ENCODE data around the gene HSPA4.

Gene HSPA4

DNA sequence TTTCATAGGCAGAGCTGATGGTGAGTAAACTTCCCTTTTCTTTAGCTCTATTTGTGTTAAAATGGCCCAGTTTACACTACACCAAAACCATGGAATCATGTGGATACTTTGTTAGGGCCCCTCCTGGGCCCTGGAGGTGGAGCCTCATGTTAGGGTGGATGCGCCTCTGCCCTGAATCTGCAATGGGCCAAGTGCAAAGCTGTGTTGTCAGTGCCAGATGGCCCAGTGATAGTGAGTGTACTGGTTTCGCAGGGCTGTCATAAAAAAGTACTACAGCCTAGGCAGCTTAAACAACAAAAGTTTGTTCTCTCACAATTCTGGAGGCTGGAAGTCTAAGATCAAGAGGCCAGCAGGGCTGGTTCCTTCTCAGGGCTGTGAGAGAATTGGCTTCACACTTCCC lies 64.8 kb downstream of the HSPA4 start:
- in situ Hi-C loops (cut with HindIII; ENCODE audit: low sequenced_read_pairs): no loop called here
- no peak for DNase-seq (ENCODE audit: low read depth)
- no peak overlapping the region for H3K4me3 ChIP-seq (ENCODE audit: low read depth, low read length)
- TF ChIP-seq, protein P1, sequence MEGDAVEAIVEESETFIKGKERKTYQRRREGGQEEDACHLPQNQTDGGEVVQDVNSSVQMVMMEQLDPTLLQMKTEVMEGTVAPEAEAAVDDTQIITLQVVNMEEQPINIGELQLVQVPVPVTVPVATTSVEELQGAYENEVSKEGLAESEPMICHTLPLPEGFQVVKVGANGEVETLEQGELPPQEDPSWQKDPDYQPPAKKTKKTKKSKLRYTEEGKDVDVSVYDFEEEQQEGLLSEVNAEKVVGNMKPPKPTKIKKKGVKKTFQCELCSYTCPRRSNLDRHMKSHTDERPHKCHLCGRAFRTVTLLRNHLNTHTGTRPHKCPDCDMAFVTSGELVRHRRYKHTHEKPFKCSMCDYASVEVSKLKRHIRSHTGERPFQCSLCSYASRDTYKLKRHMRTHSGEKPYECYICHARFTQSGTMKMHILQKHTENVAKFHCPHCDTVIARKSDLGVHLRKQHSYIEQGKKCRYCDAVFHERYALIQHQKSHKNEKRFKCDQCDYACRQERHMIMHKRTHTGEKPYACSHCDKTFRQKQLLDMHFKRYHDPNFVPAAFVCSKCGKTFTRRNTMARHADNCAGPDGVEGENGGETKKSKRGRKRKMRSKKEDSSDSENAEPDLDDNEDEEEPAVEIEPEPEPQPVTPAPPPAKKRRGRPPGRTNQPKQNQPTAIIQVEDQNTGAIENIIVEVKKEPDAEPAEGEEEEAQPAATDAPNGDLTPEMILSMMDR (IDR thresholded peaks at IDR 0.05; ENCODE audit: low read depth, low read length, missing control alignments): no peak

DNA sequence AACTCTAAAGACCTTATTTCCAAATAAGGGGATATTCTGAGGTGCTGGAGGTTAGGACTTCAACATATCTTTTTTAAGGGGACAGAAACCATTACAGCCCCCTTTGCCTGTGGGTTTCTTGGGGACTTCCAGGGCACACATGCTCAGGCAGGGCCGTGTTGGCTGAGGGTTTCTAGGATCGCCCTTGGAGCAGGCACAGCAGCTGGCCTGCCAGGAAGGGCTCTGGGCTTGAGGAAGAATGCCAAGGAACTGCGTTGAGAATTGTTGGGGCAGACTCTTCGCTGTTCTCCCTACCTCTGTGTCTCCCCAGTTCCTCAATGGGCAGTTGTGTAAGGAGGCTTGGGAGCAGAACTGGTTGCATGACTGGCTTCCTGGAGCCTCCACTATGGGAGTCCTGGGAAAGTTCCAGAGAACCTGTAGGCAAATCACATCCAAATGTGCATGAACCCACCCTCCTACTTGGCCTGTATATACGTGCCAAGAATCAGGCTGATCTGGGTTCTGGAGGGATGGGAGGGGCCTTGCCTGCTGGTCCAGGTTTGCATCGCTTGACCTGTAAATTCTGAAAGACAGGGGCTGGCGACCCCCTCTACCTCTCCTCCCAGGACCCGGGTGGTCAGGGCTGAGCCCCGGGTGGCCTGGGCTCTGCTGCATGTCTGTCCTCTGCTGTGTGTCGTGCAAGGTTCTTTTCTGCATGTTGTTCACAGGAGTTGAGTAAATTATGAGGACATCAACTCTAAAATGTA lies 65.5 kb downstream of the HSPA4 start:
- no peak overlapping the region for H3K4me3 ChIP-seq (ENCODE audit: low read depth, low read length)
- TF ChIP-seq, protein P1 (IDR thresholded peaks at IDR 0.05; ENCODE audit: low read depth, low read length, missing control alignments): no peak
- in situ Hi-C loops (cut with HindIII; ENCODE audit: low sequenced_read_pairs): no loop called here
- DNase-seq (ENCODE audit: low read depth): no peak

DNA sequence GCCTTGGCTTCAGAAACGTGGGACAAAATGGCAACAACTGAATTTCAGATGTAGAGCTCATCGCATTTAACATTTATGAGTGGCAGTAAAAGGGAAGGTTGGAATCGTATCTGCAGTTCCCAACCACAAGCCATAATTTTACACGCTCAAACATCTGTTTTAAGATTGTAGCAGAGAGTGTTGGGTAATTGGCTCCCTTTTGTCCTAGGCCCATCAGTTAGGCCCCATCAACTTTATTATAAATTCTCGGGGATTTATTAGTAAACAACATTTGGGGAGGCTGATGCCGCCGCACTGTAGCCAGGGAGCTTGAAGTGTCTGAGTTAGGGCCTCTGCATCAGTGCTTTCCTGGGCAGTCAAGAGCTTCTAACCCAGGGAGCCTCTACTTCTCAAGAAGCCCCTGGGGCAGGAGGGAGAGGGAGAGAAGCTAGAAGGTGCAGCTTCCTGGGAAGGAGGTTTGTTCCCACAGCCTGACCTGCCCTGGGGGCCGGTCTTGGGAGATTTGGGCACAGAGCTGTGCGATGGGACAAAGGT lies 66.2 kb downstream of the HSPA4 start:
- no peak overlapping the region for H3K4me3 ChIP-seq (ENCODE audit: low read depth, low read length)
- in situ Hi-C loops (cut with HindIII; ENCODE audit: low sequenced_read_pairs): no loop called here
- DNase-seq (ENCODE audit: low read depth): no peak
- TF ChIP-seq, protein P1 (IDR thresholded peaks at IDR 0.05; ENCODE audit: low read depth, low read length, missing control alignments): no peak

DNA sequence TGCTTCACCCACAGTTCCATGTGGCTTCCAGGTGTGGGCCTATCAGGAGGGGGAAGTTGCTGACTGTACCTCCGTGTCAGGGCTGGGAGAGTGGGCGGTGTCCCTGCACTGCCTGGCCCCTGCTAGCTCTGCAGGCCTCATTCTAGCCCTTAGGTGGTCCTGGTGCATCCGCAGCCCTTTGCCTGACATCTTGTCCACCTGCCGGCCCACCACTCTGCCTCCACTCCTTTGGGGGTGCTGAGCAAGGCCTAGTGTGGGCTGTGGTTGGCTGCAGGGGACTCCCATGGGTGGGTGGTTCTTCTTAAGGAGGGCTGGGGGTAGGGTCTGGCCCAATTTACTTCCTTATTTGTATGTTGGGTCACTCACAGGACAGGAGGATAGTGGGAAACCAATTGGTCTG lies 66.9 kb downstream of the HSPA4 start:
- no peak overlapping the region for H3K4me3 ChIP-seq (ENCODE audit: low read depth, low read length)
- no peak for DNase-seq (ENCODE audit: low read depth)
- in situ Hi-C loops (cut with HindIII; ENCODE audit: low sequenced_read_pairs): no loop called here
- TF ChIP-seq, protein P1 (IDR thresholded peaks at IDR 0.05; ENCODE audit: low read depth, low read length, missing control alignments): no peak

DNA sequence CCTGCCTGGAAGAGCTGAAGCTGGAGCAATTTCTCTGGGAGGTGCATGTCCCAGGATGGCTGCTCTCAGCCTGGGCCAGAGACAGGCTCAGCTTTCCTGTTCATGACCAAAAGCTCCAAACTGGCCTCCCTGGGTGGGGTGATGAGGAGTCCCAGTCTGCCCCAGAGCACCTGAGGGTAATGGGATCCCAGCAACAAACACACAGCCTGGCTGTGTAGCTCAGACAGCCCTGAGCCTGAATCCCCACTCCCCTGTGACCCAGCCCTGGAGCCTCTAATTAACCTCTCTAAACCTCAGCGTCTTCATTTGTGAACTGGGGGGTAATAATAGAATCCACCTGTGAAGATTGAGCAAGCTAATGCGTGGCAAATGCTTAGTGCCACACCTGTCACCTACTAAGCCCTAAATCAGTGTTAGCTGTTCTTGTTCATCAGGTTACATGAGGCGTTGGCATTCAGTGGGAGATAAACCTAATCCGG lies 67.5 kb downstream of the HSPA4 start:
- in situ Hi-C loops (cut with HindIII; ENCODE audit: low sequenced_read_pairs): no loop called here
- H3K4me3 ChIP-seq (ENCODE audit: low read depth, low read length): no peak overlapping the region
- DNase-seq (ENCODE audit: low read depth): no peak
- TF ChIP-seq, protein P1 (IDR thresholded peaks at IDR 0.05; ENCODE audit: low read depth, low read length, missing control alignments): no peak

DNA sequence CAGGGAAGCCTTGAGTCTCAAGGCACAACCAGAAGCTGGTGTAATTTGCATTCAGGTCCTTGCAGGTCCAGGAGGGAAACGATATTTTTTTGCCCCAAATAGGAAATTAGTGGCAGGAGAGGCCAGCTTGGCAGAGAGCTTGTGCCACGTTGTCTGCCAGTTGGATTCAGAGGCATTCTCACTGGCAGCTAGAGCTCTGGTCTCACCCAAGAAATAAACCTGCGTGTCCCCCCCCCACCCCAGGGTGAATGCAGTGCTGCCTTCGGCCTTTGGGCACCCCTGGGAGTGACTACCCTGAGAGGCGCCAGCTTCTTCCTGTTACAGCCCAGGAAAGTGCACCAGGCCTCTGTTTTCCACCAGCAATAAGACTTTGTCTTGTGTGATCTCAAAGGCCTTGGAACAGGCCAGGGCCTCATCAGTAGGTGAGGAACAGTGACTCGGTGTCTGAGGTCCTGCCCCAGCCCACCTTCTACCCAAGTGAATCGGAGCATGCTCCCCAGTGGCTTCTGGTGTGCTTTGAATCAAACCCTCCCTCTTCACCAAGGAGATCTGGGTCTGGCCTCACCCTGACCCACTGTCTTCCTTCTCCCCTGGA lies 68.4 kb downstream of the HSPA4 start:
- no peak overlapping the region for H3K4me3 ChIP-seq (ENCODE audit: low read depth, low read length)
- in situ Hi-C loops (cut with HindIII; ENCODE audit: low sequenced_read_pairs): no loop called here
- TF ChIP-seq, protein P1 (IDR thresholded peaks at IDR 0.05; ENCODE audit: low read depth, low read length, missing control alignments): no peak
- DNase-seq (ENCODE audit: low read depth): no peak
